Smooth muscle cell of the pulmonary artery (primary cell): ENCODE results near the gene L2HGDH. TPM values are rescaled to one million over a fixed set of nuclear protein-coding genes. Genes with fewer than 3 reads are reported as not detected.

Experiments used
- total RNA-seq: library from RNA; depleted of rRNA; stranded (reverse); fragments of >200 nt; gene quantifications from 2 replicates; pipeline ENCODE4 v1.2.3, GENCODE V29; 2014

The L2HGDH gene
- 4.3 and 4.8 TPM in 2 replicates for total RNA-seq

GRCh38 chr14:50311972-50312733 is at the start of gene L2HGDH, which contains the start of gene DMAC2L:
Gene L2HGDH, minus strand, starts transcription at chr14:50312229. Its CDS starts 79 bp downstream, at chr14:50312150.
Gene DMAC2L, plus strand, starts transcription at chr14:50312324. Its CDS starts 9,164 bp downstream, at chr14:50321488.

DNA sequence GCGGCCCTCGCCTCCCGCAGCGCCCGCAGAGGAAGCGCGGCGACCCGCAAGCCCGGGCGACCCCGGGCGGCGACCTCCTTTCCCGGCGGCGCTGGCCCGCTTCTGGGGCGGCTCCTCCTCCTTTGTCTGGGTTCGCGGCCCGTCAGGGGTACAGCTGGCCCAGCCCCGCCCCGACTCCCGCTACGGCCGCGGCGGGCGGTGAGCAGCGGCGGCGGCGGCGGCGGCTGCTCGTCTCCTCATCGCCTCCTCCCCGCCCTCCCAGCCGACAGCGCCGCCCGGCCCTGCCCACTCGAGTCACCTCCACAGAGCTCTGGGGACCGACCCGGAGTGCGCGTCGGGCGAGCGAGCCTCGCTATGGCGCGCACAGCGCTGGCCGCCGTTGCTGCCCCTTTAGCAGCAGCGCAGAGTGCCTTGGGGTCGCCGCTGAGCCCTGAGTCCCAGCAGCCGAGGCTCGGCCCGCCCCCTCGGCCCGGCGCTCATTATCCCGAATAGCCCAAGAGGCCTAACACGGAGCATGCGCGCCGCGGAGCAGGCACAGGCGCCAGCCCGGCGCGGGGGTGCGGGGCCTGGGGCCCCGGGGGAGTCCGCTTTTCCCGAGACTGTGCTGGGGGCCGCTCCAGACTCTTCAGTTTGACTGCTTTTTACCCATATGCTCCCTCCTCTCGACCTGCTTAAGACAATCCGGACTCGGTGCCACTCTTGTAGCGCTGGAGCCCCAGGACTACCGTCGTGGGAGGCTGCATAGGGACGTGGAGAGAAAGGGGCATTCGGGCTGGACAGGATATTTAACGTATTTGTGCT is 80.4 kb downstream of the L2HGDH start, which contains the start of gene SOS2:
SOS2 (minus strand) TSS at position 104 of the 801 bp plus-strand sequence. CDS start 295 bp downstream, outside the sequence.

Other genes with a start within 250 kb of the L2HGDH start
- 5.6 and 6.1 TPM in 2 replicates for gene VCPKMT, start 195.7 kb downstream of the L2HGDH start, total RNA-seq
- 20.1 and 21.8 TPM in 2 replicates for gene SOS2, start 80.7 kb downstream of the L2HGDH start, total RNA-seq
- gene DMAC2L, start 95 bp upstream of the L2HGDH start, total RNA-seq, result 4.2 and 6.5 TPM in 2 replicates
- gene CDKL1, start 84.7 kb upstream of the L2HGDH start, total RNA-seq, result 5.7 and 30.3 TPM in 2 replicates
- gene MAP4K5, start 220.3 kb upstream of the L2HGDH start, total RNA-seq, result 51.0 and 71.9 TPM in 2 replicates
- gene ATL1, start 247.9 kb upstream of the L2HGDH start, total RNA-seq, result 4.0 and 6.0 TPM in 2 replicates